ENCODE results near the gene TFF1.

The TFF1 gene

DNA sequence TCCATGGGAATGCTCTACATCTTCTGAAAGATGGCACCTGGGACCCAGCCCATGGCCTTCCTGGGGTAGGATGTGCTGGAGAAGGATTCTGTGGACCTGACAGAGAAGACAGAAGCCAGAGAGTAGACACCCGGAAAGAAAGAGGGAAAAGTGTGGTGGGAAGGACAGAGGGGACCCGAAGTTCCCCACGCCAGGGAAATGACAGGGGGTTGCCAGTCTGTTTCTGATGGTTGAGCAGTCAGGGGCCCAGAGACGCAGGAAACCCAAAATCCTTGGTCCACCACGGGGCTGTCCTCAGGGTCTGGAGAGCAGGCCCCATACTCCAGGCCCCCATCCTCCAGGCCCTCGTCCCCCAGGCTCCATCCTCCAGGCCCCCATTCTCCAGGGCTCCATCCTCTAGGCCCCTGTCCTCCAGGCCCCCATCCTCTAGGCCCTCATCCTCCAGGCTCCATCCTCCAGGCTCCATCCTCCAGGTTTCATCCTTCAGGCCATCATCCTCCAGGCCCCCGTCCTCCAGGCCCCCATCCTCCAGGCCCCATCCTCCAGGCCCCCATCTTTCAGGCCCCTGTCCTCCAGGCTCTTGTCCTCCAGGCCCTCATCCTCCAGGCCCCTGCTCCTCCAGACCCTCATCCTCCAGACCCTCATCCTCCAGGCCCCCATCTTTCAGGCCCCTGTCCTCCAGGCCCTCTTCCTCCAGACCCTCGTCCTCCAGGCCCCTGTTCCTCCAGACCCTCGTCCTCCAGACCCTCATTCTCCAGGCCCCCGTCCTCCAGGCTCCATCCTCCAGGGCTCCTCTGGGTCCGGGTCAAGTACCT is 14.5 kb downstream of the TFF1 start:
- H3K4me3 ChIP-seq (ENCODE audit: low read depth, low read length): no peak overlapping the region
- TF ChIP-seq CTCF (IDR thresholded peaks at IDR 0.05; ENCODE audit: low read depth, low read length, missing control alignments): no peak
- no peak for DNase-seq (ENCODE audit: low read depth)

DNA sequence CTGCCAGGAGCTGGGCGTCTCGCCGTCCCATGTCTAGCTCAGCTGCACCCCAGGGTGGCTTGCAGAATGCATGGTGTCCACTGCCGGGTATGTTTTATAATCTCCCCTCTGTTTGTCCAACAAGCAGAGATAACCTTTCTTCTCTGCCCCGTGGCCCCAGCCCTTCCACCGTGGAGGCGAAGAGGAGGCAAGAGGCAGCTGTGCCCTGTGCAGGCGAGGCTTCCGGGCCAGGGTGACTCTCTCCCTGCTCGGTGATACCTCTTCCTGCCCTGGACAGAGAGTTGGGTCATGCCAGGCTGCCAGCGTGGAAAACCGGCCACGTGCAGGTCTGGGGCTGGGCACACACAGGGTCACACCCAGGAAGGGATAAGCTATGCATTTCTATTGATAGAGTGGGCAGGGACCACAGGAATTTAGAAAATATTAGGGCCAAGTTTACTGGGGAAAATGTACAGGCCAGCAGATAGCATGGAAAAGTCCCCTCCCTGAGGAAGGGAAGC is 15.4 kb downstream of the TFF1 start, which contains the start of gene TFF2:
Gene TFF2 (minus strand): TSS at position 68 of the 500 bp plus-strand sequence. CDS start 37 bp downstream, at position 31.
- no peak for TF ChIP-seq CTCF (IDR thresholded peaks at IDR 0.05; ENCODE audit: low read depth, low read length, missing control alignments)
- no peak within 1 kb of the TSS for H3K4me3 ChIP-seq (ENCODE audit: low read depth, low read length)
- no peak for DNase-seq (ENCODE audit: low read depth)

GRCh38 chr21:42350318-42350910 is 15.9 kb downstream of the TFF1 start:
- DNase-seq (ENCODE audit: low read depth): no peak
- no peak overlapping the region for H3K4me3 ChIP-seq (ENCODE audit: low read depth, low read length)
- no peak for TF ChIP-seq CTCF (IDR thresholded peaks at IDR 0.05; ENCODE audit: low read depth, low read length, missing control alignments)

- DNase-seq (ENCODE audit: low read depth): no peak
- H3K4me3 ChIP-seq (ENCODE audit: low read depth, low read length): no peak overlapping the region
- TF ChIP-seq CTCF (IDR thresholded peaks at IDR 0.05; ENCODE audit: low read depth, low read length, missing control alignments): no peak
These were observed 16.7 kb downstream of the TFF1 start for GRCh38 chr21:42349420-42350317.

GRCh38 chr21:42348762-42349161 is 17.6 kb downstream of the TFF1 start:
- no peak for DNase-seq (ENCODE audit: low read depth)
- H3K4me3 ChIP-seq (ENCODE audit: low read depth, low read length): no peak overlapping the region
- no peak for TF ChIP-seq CTCF (IDR thresholded peaks at IDR 0.05; ENCODE audit: low read depth, low read length, missing control alignments)

- H3K4me3 ChIP-seq (ENCODE audit: low read depth, low read length): no peak overlapping the region
- no peak for DNase-seq (ENCODE audit: low read depth)
- no peak for TF ChIP-seq CTCF (IDR thresholded peaks at IDR 0.05; ENCODE audit: low read depth, low read length, missing control alignments)
These were observed 18.6 kb downstream of the TFF1 start for GRCh38 chr21:42347601-42348327.

Data from GM12864 (cell line).